Choroid plexus epithelial cell (primary cell): ENCODE data around the gene AFF4.
A peak's percentile ranks its signal among the peaks of the same experiment; 100 is the strongest.

Source experiments
- DNase-seq: peaks from one replicate; pipeline ENCODE4 v3.0.0-alpha.2; 2010; ENCODE audit warnings: low read depth
- H3K4me3 ChIP-seq: 2 replicates; pipeline ENCODE4 v1.5.1; 2011; ENCODE audit warnings: low read depth, mild to moderate bottlenecking, control low read depth, low read length, moderate library complexity
- TF ChIP-seq, protein P1 (sequence below): conservative IDR thresholded peaks from 2 replicates; pipeline ENCODE4 v1.5.1; 2011; ENCODE audit warnings: low read depth, mild to moderate bottlenecking, control low read depth, inconsistent platforms, low read length, moderate library complexity

AFF4 gene

DNA sequence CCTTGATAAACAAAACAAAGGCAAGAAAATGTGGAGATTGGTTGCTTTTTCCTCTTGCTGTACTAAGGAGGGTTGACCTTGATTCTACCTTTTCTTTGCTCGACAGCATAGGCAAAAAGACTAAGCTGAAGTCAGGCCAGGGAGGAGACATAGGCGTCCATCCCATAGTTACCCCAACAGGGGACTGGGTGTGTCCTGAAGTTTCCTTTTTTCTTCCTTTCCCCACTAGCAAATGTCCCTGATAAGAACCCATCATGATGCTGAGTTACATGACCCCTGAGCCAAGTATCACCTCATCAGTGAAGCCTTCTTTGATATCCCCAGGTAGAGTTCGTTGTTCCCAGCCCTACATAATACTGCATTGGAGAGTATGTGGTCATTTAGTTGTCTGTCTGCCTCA, 123.1 kb downstream of the AFF4 start:
- no peak for DNase-seq
- TF ChIP-seq, protein P1, sequence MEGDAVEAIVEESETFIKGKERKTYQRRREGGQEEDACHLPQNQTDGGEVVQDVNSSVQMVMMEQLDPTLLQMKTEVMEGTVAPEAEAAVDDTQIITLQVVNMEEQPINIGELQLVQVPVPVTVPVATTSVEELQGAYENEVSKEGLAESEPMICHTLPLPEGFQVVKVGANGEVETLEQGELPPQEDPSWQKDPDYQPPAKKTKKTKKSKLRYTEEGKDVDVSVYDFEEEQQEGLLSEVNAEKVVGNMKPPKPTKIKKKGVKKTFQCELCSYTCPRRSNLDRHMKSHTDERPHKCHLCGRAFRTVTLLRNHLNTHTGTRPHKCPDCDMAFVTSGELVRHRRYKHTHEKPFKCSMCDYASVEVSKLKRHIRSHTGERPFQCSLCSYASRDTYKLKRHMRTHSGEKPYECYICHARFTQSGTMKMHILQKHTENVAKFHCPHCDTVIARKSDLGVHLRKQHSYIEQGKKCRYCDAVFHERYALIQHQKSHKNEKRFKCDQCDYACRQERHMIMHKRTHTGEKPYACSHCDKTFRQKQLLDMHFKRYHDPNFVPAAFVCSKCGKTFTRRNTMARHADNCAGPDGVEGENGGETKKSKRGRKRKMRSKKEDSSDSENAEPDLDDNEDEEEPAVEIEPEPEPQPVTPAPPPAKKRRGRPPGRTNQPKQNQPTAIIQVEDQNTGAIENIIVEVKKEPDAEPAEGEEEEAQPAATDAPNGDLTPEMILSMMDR: no peak
- H3K4me3 ChIP-seq: no peak overlapping the region

DNA sequence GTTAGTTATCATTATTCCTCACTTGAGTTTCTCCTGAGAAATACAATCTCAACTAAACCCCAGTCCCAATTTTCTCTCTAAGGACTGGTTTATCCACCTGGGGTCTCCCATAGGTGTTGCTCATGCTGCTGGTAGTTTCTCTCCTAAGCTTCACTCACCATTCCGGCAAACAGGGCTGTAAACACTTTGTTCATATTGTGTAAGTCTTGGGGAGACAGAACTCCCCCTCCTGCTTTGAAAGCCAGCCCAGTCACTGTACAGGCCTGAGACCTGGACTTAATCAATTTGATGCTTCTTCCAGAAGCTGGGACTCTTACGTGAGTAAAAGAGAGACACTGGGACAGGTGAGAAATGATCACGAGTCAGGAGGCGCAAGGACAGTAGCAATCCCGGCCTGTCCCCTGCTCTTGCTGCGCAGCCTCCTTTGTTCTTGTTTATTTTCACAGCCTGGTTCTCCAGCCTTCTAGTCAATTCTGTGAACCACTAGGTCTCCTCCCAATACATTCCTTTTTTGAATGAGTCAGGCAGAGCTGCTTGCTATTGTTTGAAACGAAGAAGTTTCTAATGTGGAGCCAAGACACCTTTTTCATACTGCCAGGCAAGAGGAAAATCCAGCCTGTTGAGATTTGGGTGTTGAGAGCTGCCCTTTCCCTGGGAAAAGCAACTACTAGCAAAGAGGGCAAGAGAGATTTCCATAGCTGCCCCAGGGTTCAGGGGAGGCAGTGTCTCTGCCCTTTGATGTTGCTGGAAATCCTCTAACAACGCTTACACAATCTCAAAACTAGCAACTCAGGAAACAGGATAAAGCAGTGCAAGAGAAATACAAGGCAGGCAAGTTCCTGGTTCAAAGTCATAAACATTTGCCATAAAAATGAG, 123.8 kb downstream of the AFF4 start:
- DNase-seq: peak; percentile 88
- no peak overlapping the region for H3K4me3 ChIP-seq
- TF ChIP-seq, protein P1: no peak

DNA sequence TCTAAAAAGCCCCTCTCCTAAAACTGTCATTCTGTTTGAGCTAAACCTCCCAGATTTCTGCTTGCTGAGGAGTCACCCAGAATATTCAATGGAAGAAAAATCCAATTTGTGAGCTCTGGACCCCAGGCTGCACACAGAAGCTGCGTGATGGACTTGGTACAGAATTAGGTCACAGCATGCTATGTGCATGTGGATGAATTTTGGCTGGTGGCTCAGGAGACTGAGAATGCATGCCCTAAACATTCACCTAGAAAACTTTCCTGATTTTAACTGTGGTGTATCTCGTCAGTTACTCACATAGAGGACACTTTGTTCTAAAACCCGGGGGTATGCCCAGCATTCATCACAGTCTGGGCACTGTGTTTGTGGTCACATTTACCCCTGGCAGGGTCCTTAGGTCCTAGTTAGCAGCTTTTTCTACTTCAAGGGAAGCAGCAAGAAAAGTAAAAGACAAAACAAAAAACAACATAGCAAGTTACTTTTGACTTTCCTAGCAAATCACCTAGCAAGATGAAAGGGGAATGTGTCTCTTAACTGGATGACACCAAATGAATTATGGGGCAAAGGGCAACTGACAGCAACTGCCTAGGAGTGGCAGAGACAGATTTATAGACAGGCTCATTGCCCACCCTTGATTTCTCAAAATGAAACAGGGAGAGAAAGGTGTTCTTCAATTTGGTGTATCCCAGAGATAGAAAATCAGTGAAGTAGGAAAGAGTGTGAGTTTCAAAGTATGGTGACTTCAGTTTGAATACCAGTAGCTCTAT, 124.7 kb downstream of the AFF4 start:
- no peak for DNase-seq
- H3K4me3 ChIP-seq: no peak overlapping the region
- TF ChIP-seq, protein P1: no peak

DNA sequence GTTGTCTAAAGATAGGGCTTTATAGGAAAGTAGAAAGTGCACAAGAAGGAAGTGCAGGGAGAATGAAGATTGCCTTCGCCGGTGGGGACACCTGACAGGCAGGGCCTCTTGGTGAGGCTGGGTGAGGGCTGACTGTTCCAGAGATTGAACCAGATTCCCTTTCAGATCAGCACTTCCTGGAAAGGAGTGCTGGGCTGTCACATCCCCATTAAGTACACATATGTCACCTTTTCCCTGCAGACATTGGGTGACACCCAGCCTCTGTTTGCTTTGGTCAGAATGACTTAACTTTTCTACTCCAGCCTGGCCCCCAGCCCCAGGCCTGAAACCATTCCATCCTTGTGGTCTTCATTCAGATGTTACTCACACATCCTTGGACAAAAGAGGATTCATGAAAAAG, 125.6 kb downstream of the AFF4 start:
- no peak overlapping the region for H3K4me3 ChIP-seq
- TF ChIP-seq, protein P1: no peak
- DNase-seq: no peak

DNA sequence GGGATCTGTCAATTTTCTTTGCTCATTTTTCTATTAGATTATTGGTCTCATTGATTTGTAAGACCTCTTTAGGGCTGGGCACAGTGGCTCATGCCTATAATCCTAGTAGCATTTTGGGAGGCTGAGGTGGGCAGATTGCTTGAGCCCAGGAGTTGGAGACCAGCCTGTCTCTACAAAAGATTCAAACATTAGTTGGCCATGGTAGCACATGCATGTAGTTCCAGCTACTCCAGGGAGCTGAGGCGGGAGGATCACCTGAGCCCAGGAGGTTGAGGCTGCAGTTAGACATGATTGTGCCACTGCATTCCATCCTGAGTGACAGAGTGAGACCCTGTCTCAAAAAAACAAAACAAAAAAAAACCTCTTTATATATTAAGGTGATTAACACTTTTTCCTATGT, 126.6 kb downstream of the AFF4 start:
- no peak for DNase-seq
- H3K4me3 ChIP-seq: no peak overlapping the region
- TF ChIP-seq, protein P1: no peak

DNA sequence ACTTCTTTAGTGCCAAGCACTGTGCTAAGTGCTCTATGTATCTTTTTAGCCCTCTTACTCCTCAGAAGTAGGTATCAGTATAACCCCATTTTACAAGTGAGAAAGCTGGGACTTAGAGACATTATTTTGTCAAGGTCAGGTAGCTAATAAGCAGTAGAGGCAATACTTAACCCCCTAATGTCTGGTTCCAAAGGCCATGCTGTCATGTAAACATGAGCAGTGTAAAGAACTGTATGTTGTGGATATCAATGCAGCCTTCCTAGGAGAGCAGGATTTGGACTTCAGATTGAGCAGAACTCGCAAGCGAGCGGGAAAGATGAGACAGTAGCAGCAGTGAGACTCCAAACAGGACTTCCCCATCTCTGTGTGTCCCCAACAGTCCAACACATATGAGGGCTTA, 129.4 kb downstream of the AFF4 start:
- TF ChIP-seq, protein P1: no peak
- no peak overlapping the region for H3K4me3 ChIP-seq
- DNase-seq: no peak
